Measurements from ENCODE around the gene LRRFIP1. TPM values are rescaled to one million over a fixed set of nuclear protein-coding genes. Genes with fewer than 3 reads are reported as not detected.

LRRFIP1 gene
- total and polyA plus RNA-seq, 2 donors (not counting 3 experiments of a cell fraction or from before 2014, with no cell fraction given): 39.2 to 179 TPM

DNA sequence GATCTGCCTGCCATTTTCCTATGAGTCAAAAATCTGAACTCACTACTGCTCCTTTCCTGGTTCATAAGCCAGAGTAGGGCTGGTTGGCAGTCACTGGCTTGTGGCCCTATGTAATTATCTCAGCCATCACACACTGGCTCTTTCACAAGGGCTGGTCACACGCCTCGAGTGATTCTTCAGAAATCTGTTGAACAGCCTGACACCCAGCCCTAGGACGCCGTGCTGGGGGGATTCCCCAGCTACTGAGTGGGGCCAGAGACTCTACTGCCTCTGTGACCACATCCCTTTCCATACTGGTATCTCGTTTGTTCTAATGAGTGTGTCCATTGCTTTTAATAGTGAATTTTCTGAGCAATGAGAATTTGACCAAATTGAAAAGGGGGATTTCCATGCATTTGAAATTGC lies 125.4 kb downstream of the LRRFIP1 start:
- DNase-seq (ENCODE audit: low read depth, low spot score): no peak
- H3K9me1 ChIP-seq (replicated peaks; ENCODE audit: control insufficient read depth, extremely low read depth, insufficient read depth, low read length): no peaks in the 10 kb centered on the region
- no peak overlapping the region for H3K9ac ChIP-seq (replicated peaks; ENCODE audit: extremely low read depth, insufficient read depth, low read length)
- H4K20me1 ChIP-seq (replicated peaks; ENCODE audit: control insufficient read depth, extremely low read depth, insufficient read depth, low read length): no peaks in the 10 kb centered on the region
- H2AFZ ChIP-seq (ENCODE audit: low read depth, low read length): no peak overlapping the region
- ChIA-PET POLR2A (no interaction called here), CTCF (interaction anchor here (1.6 kb wide), 1 partner anchor 181 kb away, joined by 3 read pairs; no protein-coding TSS in a partner anchor)
- H3K4me1 ChIP-seq (ENCODE audit: control insufficient read depth, extremely low read depth, insufficient read depth, low read length): no peaks in the 10 kb centered on the region
- no peaks in the 10 kb centered on the region for H3K27me3 ChIP-seq (ENCODE audit: control insufficient read depth in 2 of 2, insufficient read depth in 2 of 2, low read length in 2 of 2)
- no peak for TF ChIP-seq FOS (IDR thresholded peaks at IDR 0.05; ENCODE audit: borderline replicate concordance, insufficient read depth, low read length)
- TF ChIP-seq GATA2 (IDR thresholded peaks at IDR 0.05; ENCODE audit: insufficient read depth, insufficient read length, low read depth, low read length): no peak
- no peak for TF ChIP-seq EZH2 (IDR thresholded peaks at IDR 0.05; ENCODE audit: borderline replicate concordance, low read depth, low read length, severe bottlenecking)
- TF ChIP-seq POLR2AphosphoS5 (IDR thresholded peaks at IDR 0.05; ENCODE audit: insufficient read depth, low read depth, low read length): no peak
- TF ChIP-seq, protein P1, sequence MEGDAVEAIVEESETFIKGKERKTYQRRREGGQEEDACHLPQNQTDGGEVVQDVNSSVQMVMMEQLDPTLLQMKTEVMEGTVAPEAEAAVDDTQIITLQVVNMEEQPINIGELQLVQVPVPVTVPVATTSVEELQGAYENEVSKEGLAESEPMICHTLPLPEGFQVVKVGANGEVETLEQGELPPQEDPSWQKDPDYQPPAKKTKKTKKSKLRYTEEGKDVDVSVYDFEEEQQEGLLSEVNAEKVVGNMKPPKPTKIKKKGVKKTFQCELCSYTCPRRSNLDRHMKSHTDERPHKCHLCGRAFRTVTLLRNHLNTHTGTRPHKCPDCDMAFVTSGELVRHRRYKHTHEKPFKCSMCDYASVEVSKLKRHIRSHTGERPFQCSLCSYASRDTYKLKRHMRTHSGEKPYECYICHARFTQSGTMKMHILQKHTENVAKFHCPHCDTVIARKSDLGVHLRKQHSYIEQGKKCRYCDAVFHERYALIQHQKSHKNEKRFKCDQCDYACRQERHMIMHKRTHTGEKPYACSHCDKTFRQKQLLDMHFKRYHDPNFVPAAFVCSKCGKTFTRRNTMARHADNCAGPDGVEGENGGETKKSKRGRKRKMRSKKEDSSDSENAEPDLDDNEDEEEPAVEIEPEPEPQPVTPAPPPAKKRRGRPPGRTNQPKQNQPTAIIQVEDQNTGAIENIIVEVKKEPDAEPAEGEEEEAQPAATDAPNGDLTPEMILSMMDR (IDR thresholded peaks at IDR 0.05; ENCODE audit: extremely low read depth in 1 of 2, insufficient read depth in 1 of 2, low read depth in 1 of 2, low read length in 2 of 2): no peak
- no peak for TF ChIP-seq MYC (IDR thresholded peaks at IDR 0.05; ENCODE audit: low read depth, low read length)
- no peak for TF ChIP-seq POLR2A (IDR thresholded peaks at IDR 0.05; ENCODE audit: low read depth, low read length)
- TF ChIP-seq MAX (IDR thresholded peaks at IDR 0.05; ENCODE audit: insufficient read depth, insufficient read length): no peak
- no peak for FAIRE-seq
- H3K4me2 ChIP-seq (ENCODE audit: insufficient read depth, low read length): no peak overlapping the region
- no TSS peak for BruUV-seq (replicated peaks)
- H3K79me2 ChIP-seq (ENCODE audit: control insufficient read depth, insufficient read depth, low read length): peaks cover 2% of the 10 kb centered on the region
- peaks cover 27 to 47% of the 10 kb centered on the region in 2 experiments for H3K36me3 ChIP-seq (ENCODE audit: control insufficient read depth in 2 of 2, extremely low read depth in 1 of 2, insufficient read depth in 2 of 2, low read length in 2 of 2)
- H3K27ac ChIP-seq (ENCODE audit: insufficient read depth, low read depth, low read length): no peak overlapping the region
- intact Hi-C loops (cut with micrococcal nuclease) (no loop called here), dilution Hi-C loops (cut with MboI; ENCODE audit: extremely low pct_ligation_motif_present, low sequenced_read_pairs) (no loop called here)
- no peaks in the 10 kb centered on the region for H3K9me3 ChIP-seq (replicated peaks; ENCODE audit: control insufficient read depth, insufficient read depth, low read length)
- no peak overlapping the region for H3K4me3 ChIP-seq (replicated peaks in 1 of 3; ENCODE audit: insufficient read depth in 1 of 3, low read depth in 1 of 3, low read length in 3 of 3)

Measured in endothelial cell of umbilical vein (primary cell).